Measurements from ENCODE around the gene CYP2F1.
A peak's percentile ranks its signal among the peaks of the same experiment; 100 is the strongest.
"Not testable (repeated sequence)": the region's sequence is repeated elsewhere in the genome, so short reads cannot be mapped to it uniquely, and the experiment has no call there.

The CYP2F1 gene

GRCh38 chr19:41131186-41131585, 17.0 kb downstream of the CYP2F1 start:
- Histone ChIP-seq H3K9ac (no peak overlapping the region), H3K79me2 (no peaks in the 10 kb centered on the region), H3K27me3 (ENCODE audit: control insufficient read depth, insufficient read depth, low read length) (no peaks in the 10 kb centered on the region), H3K9me3 (ENCODE audit: control insufficient read depth, low read length) (no peaks in the 10 kb centered on the region), H2AFZ (no peak overlapping the region), H3K4me3 (ENCODE audit: low read depth, low read length) (no peak overlapping the region), H3K4me1 (no peaks in the 10 kb centered on the region), H3K4me2 (ENCODE audit: low read length) (no peak overlapping the region), H3K27ac (no peak overlapping the region), H3K36me3 (ENCODE audit: control insufficient read depth, insufficient read depth, low read length) (no peaks in the 10 kb centered on the region)
- TF ChIP-seq CTCF (IDR thresholded peaks at IDR 0.05): no peak

GRCh38 chr19:41133260-41133659, 19.0 kb downstream of the CYP2F1 start:
- Histone ChIP-seq H3K36me3 (ENCODE audit: control insufficient read depth, insufficient read depth, low read length) (no peaks in the 10 kb centered on the region), H3K9ac (no peak overlapping the region), H3K4me3 (ENCODE audit: low read depth, low read length) (no peak overlapping the region), H3K9me3 (ENCODE audit: control insufficient read depth, low read length) (no peaks in the 10 kb centered on the region), H3K27me3 (ENCODE audit: control insufficient read depth, insufficient read depth, low read length) (no peaks in the 10 kb centered on the region), H3K27ac (no peak overlapping the region), H2AFZ (no peak overlapping the region), H3K4me1 (no peaks in the 10 kb centered on the region), H3K79me2 (no peaks in the 10 kb centered on the region), H3K4me2 (ENCODE audit: low read length) (no peak overlapping the region)
- no peak for TF ChIP-seq CTCF (IDR thresholded peaks at IDR 0.05)

- no peak overlapping the region for H2AFZ ChIP-seq
- TF ChIP-seq CTCF (IDR thresholded peaks at IDR 0.05): no peak
- no peak overlapping the region for H3K27ac ChIP-seq
- H3K4me1 ChIP-seq: no peaks in the 10 kb centered on the region
- H3K36me3 ChIP-seq (ENCODE audit: control insufficient read depth, insufficient read depth, low read length): no peaks in the 10 kb centered on the region
- H3K79me2 ChIP-seq: no peaks in the 10 kb centered on the region
- H3K9ac ChIP-seq: no peak overlapping the region
- no peak overlapping the region for H3K4me2 ChIP-seq (ENCODE audit: low read length)
- H3K9me3 ChIP-seq (ENCODE audit: control insufficient read depth, low read length): no peaks in the 10 kb centered on the region
- no peak overlapping the region for H3K4me3 ChIP-seq (ENCODE audit: low read depth, low read length)
- H3K27me3 ChIP-seq (ENCODE audit: control insufficient read depth, insufficient read depth, low read length): no peaks in the 10 kb centered on the region
Measured at GRCh38 chr19:41134616-41135015, 20.4 kb downstream of the CYP2F1 start.

GRCh38 chr19:41135390-41136384, 21.5 kb downstream of the CYP2F1 start:
- H3K79me2 ChIP-seq; H3K9ac ChIP-seq; H3K27ac ChIP-seq; H3K4me1 ChIP-seq; H3K36me3 ChIP-seq (ENCODE audit: control insufficient read depth, insufficient read depth, low read length); H3K9me3 ChIP-seq (ENCODE audit: control insufficient read depth, low read length); H3K27me3 ChIP-seq (ENCODE audit: control insufficient read depth, insufficient read depth, low read length): not testable (repeated sequence)
- H3K4me2 ChIP-seq (ENCODE audit: low read length): peak overlapping the region; percentile 47
- H3K4me3 ChIP-seq (ENCODE audit: low read depth, low read length): peak overlapping the region; percentile 16
- H2AFZ ChIP-seq: peak overlapping the region; percentile 45

GRCh38 chr19:41136636-41137455, 22.6 kb downstream of the CYP2F1 start:
- H2AFZ ChIP-seq: no peak overlapping the region
- H3K4me3 ChIP-seq (ENCODE audit: low read depth, low read length): no peak overlapping the region
- H3K36me3 ChIP-seq (ENCODE audit: control insufficient read depth, insufficient read depth, low read length): no peaks in the 10 kb centered on the region
- no peak for TF ChIP-seq CTCF (IDR thresholded peaks at IDR 0.05)
- no peak overlapping the region for H3K27ac ChIP-seq
- no peaks in the 10 kb centered on the region for H3K4me1 ChIP-seq
- H3K9ac ChIP-seq: no peak overlapping the region
- no peaks in the 10 kb centered on the region for H3K27me3 ChIP-seq (ENCODE audit: control insufficient read depth, insufficient read depth, low read length)
- H3K4me2 ChIP-seq (ENCODE audit: low read length): no peak overlapping the region
- H3K79me2 ChIP-seq: no peaks in the 10 kb centered on the region
- no peaks in the 10 kb centered on the region for H3K9me3 ChIP-seq (ENCODE audit: control insufficient read depth, low read length)
